VCaP (cell line): ENCODE results near the gene SMOC1.

Experiments used
- H3K27ac ChIP-seq: fragments of 450-650 bp; 2 replicates; pipeline ENCODE4 v1.5.1; 2017
- TF ChIP-seq, protein P1 (sequence below): fragments of 450-650 bp; conservative IDR thresholded peaks from 2 replicates; pipeline ENCODE4 v1.5.1; 2017; ENCODE audit warnings: mild to moderate bottlenecking, moderate library complexity

Gene SMOC1

DNA sequence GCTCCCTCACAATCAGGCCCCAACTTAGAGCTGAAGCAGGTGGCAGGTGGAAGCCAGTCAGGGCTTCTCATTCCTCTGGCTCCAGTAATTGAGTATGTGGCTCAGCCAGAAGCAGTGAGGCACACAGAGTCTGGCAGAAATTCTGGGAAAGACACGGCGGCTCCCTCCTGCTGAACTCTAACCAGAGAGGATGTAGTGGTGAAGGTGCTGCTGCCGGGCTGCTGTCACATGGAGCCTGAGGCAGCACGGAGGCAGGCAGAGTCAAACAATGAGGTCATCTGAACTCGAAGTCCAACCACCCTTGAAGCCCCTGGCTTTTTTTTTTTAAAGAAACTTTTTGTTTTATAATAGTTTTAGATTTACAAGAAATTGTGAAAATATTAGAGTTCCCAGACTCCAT is 33.4 kb upstream of the SMOC1 start:
- TF ChIP-seq, protein P1, sequence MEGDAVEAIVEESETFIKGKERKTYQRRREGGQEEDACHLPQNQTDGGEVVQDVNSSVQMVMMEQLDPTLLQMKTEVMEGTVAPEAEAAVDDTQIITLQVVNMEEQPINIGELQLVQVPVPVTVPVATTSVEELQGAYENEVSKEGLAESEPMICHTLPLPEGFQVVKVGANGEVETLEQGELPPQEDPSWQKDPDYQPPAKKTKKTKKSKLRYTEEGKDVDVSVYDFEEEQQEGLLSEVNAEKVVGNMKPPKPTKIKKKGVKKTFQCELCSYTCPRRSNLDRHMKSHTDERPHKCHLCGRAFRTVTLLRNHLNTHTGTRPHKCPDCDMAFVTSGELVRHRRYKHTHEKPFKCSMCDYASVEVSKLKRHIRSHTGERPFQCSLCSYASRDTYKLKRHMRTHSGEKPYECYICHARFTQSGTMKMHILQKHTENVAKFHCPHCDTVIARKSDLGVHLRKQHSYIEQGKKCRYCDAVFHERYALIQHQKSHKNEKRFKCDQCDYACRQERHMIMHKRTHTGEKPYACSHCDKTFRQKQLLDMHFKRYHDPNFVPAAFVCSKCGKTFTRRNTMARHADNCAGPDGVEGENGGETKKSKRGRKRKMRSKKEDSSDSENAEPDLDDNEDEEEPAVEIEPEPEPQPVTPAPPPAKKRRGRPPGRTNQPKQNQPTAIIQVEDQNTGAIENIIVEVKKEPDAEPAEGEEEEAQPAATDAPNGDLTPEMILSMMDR, result no peak
- no peak overlapping the region for H3K27ac ChIP-seq

DNA sequence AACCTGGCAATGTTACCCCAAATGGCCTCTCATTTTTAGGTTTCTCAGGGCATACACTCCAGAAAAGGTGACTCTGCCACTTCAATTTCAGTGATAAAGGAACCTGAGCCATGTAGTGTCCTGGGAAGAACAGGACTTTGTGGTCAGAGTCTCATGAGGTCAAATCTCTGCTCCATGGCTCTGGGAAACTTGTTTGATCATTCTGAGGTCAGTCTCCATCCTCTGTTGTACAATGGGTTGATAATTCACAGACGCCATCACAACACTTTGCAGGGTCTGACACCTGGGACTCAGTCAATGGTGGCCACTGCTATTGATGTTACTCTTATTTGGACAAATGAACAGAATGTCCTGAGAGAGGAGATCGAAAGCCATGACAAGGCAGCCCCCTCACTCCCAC is 31.1 kb upstream of the SMOC1 start:
- no peak overlapping the region for H3K27ac ChIP-seq
- TF ChIP-seq, protein P1, result no peak

DNA sequence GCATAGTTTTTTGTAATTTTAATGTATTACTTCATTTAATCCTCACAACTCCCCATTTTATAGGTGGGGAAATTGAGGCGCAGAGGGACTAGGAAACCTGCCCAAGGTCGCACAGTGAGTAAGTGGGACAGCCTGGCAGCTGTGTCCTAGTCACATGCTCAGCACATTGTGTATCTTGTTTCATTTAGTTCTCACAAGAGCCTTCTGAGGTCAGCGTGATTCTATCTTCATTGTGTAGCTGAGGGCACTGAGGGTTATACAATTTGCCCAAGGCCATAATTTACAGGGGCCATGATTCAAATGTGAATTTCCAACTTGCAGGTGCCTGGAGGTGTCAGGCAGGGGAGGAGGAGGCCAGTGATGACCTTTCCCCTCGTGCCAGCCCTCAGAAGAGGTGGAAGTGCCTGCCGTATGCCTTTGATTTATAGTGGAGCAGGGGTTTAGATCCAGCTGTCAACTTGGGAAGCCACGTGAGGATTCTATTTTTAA is 30.3 kb upstream of the SMOC1 start:
- TF ChIP-seq, protein P1, result no peak
- no peak overlapping the region for H3K27ac ChIP-seq

DNA sequence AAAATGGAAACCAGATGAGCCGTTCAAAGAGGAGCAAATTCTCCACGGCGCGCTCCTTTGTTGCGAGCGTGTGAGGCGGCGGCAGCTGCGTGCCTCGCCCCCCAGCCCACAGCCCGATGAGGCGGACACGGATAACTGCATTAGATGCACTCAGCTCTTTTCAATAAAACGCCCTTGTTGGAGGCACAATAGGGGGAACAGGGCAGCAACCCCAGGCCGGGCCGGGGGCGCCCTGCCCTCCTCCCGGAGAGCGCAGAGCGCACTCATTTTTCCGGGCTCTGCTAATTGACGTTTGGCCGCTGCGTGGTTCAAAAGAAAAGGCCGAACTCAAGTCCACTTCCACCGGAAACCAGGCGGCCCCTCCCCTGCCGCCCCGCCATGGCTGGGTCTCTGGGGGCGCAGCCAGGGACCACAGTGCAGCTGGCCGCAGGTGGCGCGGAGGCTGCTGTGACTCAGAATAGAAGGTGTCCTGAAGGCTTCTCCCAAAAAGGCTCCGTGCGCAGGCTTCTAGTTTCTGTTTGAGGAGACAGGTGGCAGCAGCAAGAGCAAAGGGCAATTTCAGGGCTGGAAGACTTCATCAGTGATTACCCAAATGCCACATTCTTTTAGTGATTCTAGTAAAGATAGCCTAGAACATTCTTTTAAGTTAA is 29.0 kb upstream of the SMOC1 start:
- no peak overlapping the region for H3K27ac ChIP-seq
- TF ChIP-seq, protein P1, result no peak

DNA sequence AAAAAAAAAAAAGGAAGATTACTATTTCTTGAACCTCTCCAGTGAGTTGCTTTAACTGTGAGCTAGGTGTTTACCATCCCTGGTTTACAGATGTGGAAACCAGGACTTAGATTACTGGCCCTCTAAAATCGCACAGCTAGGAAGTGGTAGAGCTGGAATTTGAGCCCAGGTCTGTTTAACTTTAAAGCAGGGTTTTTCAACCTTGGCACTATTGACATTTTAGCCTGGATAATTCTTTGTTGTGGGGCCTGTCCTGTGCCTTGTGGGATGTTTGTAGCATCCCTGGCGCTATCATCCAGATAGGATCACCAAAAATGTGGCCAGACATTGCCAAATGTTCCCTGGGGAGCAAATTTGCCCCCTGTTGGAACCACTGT is 28.5 kb upstream of the SMOC1 start:
- no peak overlapping the region for H3K27ac ChIP-seq
- TF ChIP-seq, protein P1, result no peak

DNA sequence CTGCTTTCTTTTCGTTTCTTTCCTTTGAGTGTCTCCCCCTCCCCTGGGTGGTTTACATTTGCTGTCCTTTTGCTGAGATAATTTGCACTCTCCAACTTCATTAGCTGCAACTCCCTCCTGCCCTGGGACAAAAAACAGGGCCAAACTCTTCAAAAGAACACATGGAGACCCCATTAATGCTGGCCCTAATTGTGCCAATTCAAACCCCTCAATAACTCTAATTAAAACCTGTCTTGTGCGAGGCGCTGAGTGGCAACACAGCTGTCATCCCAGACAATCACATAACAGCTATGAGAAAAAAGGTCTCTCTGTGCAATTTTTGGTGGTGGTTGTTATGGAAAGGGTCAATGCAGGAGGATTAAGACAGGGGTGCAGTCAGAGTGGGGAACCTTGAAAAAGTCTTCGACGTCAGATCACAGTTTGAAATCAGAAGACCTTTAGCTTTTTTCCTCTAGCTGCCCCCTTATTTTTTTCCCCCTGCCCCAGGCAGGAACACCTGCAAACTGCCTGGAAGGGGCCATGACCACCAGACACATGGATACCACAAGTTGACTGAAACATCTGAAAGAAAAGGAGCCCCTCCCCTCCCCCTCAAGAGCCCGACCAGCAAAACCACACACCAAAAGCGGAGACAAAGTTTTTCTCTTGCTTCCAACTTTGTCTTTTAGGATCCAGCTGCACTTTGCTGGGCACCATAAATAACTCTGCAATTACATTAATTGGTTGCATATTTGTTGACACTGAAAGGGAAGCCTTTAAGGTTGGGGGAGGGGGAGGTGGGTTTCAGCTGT is 26.5 kb upstream of the SMOC1 start:
- TF ChIP-seq, protein P1, result no peak
- no peak overlapping the region for H3K27ac ChIP-seq

DNA sequence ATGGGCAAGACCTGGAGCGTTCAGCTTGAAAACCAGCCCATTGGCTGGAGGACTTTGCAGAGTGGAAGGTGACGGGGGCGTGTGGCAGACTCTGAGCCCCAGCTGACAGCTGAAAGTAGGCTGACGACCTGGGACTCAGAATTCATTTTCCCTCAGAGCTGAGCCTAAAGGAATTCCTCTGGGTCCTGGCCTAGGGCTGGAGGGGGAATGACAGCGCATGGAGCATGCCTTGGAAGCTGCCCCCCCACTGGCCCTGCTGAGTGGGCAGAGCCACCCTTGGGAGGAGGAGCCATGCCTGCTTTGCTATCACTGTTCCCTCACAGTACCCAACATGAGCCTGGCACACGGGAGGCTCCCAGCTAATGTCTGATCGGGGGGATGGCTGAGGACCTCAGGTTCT is 25.4 kb upstream of the SMOC1 start:
- no peak overlapping the region for H3K27ac ChIP-seq
- TF ChIP-seq, protein P1, result no peak
